Peyer's patch (tissue), 4 donors: Measurements from ENCODE around the gene LIPE. TPM values are rescaled to one million over a fixed set of nuclear protein-coding genes. Genes with fewer than 3 reads are reported as not detected.

Experiments
- DNase-seq, 3 donors: peaks; one replicate each; pipeline ENCODE4 v3.0.0-alpha.2; 2017 to 2019
- H3K27ac ChIP-seq, 4 donors: fragments of 200-600 bp; sonication (generic); one replicate each; pipeline ENCODE4 v1.5.1; 2016 to 2019
- H3K27me3 ChIP-seq, 2 donors: fragments of 200-600 bp; sonication (generic); one replicate each; pipeline ENCODE4 v1.5.1; 2019
- H3K36me3 ChIP-seq, 3 donors: fragments of 200-600 bp; sonication (generic); one replicate each; pipeline ENCODE4 v1.5.1; 2016 to 2019
- H3K4me1 ChIP-seq, 4 donors: fragments of 200-600 bp; sonication (generic); one replicate each; pipeline ENCODE4 v1.5.1; 2016 to 2019
- H3K4me3 ChIP-seq, 4 donors: fragments of 200-600 bp; sonication (generic); 1 replicate in 3 of 4; 2 replicates in 1 of 4; pipeline ENCODE4 v1.5.1; 2016 to 2019; ENCODE audit warnings: mild to moderate bottlenecking in 1 of 4
- H3K9me3 ChIP-seq, 4 donors: fragments of 200-600 bp; sonication (generic); one replicate each; pipeline ENCODE4 v1.5.1; 2016 to 2019; ENCODE audit warnings: mild to moderate bottlenecking in 1 of 4
- POLR2A ChIP-seq, 2 donors: fragments of 450-650 bp; IDR thresholded peaks; one replicate each; pipeline ENCODE4 v1.5.1; 2017; ENCODE audit warnings: antibody characterized with exemption in 2 of 2, mild to moderate bottlenecking in 2 of 2, moderate library complexity in 2 of 2
- small RNA-seq, 2 donors: library from RNA; depleted of rRNA; stranded (forward); fragments of <200 nt; gene quantifications; one replicate each; pipeline ENCODE3, GENCODE V24; 2016
- total RNA-seq, 4 donors: library from RNA; depleted of rRNA; stranded (reverse); fragments of >200 nt; gene quantifications; one replicate each; pipeline ENCODE4 v1.1.0, GENCODE V29; 2016
- TF ChIP-seq, protein P1 (sequence below), 6 experiments: fragments of 450-650 bp in 4 of 6; fragments of 200-600 bp in 2 of 6; sonication (generic) in 1 of 6; IDR thresholded peaks; one replicate each; pipeline ENCODE4 v1.5.1; 2017 to 2019; ENCODE audit warnings: antibody characterized with exemption in 6 of 6, mild to moderate bottlenecking in 3 of 6, moderate library complexity in 1 of 6

LIPE gene
- total RNA-seq, 4 donors from 2014 or later: 28.9 to 46.6 (median 34.8) TPM

DNA sequence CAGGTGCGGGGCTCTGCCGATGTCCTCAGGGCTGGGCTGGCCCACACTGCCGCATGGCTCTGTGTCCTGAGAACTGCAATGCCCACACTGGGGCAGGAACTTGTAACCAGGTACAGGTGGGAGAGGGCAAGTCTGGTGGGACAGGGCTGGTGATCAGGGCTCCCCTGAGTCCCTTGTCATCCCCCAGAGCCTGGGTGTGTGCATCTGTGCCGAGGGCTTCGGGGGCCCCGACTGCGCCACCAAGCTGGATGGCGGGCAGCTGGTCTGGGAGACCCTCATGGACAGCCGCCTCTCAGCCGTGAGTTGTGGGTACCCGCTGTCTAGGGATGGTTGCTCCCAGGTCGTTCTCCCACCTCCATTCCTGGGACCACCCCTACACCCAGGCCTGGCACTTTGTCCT is 71.3 kb downstream of the LIPE start:
- Histone ChIP-seq H3K27ac (no peak overlapping the region), H3K27me3 (no peaks in the 10 kb centered on the region), H3K9me3 (no peaks in the 10 kb centered on the region), H3K36me3 (peaks cover 0 to 48% (median 0%) of the 10 kb centered on the region in 3 donors), H3K4me1 (no peaks in the 10 kb centered on the region), H3K4me3 (no peak overlapping the region)
- DNase-seq: no peak
- TF ChIP-seq POLR2A (IDR thresholded peaks at IDR 0.05): no peak
- TF ChIP-seq, protein P1, sequence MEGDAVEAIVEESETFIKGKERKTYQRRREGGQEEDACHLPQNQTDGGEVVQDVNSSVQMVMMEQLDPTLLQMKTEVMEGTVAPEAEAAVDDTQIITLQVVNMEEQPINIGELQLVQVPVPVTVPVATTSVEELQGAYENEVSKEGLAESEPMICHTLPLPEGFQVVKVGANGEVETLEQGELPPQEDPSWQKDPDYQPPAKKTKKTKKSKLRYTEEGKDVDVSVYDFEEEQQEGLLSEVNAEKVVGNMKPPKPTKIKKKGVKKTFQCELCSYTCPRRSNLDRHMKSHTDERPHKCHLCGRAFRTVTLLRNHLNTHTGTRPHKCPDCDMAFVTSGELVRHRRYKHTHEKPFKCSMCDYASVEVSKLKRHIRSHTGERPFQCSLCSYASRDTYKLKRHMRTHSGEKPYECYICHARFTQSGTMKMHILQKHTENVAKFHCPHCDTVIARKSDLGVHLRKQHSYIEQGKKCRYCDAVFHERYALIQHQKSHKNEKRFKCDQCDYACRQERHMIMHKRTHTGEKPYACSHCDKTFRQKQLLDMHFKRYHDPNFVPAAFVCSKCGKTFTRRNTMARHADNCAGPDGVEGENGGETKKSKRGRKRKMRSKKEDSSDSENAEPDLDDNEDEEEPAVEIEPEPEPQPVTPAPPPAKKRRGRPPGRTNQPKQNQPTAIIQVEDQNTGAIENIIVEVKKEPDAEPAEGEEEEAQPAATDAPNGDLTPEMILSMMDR (IDR thresholded peaks at IDR 0.05): no peak

DNA sequence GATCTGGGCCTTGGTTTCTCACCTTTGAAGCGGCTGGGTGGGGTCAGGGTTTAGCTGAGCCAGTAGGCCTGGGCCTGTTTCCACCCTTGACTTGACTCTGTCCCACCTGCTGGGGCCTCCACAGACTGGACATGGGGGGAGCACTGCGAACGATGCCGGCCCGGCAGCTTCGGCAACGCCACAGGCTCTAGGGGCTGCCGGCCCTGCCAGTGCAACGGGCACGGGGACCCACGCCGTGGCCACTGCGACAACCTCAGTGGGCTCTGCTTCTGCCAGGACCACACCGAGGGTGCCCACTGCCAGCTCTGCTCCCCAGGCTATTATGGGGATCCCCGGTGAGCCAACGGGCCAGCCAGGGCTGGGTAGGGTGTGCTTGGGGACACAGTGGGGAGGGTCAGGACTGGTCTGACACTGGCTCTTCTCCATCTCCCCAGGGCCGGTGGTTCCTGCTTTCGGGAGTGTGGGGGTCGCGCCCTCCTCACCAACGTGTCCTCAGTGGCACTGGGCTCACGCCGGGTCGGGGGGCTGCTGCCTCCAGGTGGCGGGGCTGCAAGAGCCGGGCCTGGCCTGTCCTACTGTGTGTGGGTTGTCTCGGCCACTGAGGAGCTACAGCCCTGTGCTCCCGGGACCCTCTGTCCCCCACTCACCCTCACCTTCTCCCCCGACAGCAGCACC is 73.7 kb downstream of the LIPE start:
- H3K4me3 ChIP-seq: no peak overlapping the region
- no peak for DNase-seq
- no peak overlapping the region for H3K27ac ChIP-seq
- no peaks in the 10 kb centered on the region for H3K9me3 ChIP-seq
- no peaks in the 10 kb centered on the region for H3K4me1 ChIP-seq
- H3K27me3 ChIP-seq: no peaks in the 10 kb centered on the region
- no peak for TF ChIP-seq POLR2A (IDR thresholded peaks at IDR 0.05)
- TF ChIP-seq, protein P1 (IDR thresholded peaks at IDR 0.05): no peak
- peaks cover 0 to 41% (median 0%) of the 10 kb centered on the region in 3 donors for H3K36me3 ChIP-seq

DNA sequence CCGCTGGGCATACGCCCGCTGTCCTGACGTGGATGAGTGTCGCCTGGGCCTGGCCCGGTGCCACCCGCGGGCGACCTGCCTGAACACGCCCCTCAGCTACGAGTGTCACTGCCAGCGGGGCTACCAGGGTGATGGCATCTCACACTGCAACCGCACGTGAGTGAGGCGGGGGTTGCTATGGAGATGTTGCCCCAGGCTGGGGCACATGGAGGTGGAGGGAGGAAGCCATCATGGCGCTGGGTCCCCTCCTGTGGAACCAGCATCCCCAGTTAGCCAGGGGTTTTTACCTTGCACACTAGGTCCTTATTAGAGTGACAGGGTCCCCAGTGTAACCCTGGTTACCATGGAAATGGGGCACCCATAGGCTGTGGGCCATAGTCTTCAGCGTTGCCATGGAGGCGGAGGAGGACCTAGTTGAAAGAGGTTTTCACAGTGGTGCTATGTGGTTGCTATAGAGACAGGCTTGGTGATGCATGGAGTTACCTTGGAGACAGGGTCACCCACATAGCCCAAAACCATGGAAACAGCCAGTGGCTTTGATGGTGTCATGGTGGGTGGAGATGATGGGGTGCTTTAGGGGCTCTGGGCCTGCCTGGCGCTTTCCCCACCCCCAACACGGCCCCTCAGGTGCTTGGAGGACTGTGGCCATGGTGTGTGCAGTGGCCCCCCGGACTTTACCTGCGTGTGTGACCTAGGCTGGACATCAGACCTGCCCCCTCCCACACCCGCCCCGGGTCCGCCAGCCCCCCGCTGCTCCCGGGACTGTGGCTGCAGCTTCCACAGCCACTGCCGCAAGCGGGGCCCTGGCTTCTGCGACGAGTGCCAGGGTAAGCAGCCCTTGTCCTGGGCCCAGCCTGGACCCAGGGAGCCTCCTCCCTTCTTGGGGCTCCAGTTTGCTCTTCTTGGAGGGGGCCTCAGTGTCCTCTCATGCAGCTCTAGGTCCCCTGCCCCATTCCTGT is 74.6 kb downstream of the LIPE start:
- DNase-seq: no peak
- Histone ChIP-seq H3K9me3 (no peaks in the 10 kb centered on the region), H3K4me3 (no peak overlapping the region), H3K36me3 (peaks cover 0 to 47% (median 0%) of the 10 kb centered on the region in 3 donors), H3K27me3 (no peaks in the 10 kb centered on the region), H3K27ac (no peak overlapping the region), H3K4me1 (no peaks in the 10 kb centered on the region)
- TF ChIP-seq, protein P1 (IDR thresholded peaks at IDR 0.05): no peak
- no peak for TF ChIP-seq POLR2A (IDR thresholded peaks at IDR 0.05)

Small RNA genes within 50 kb of the gene (small RNA-seq; reads per million reads assigned to genes)
- gene RNU4-60P: 0 reads per million in 2 donors

Other genes with a start within 250 kb of the LIPE start
- 10 to 100 TPM; 20.6 to 60.2 (median 51.6) TPM for gene DEDD2, start 209.7 kb downstream of the LIPE start, total RNA-seq
- 10 to 100 TPM in 3 of 4 donors, 1 to 10 TPM in 1; 9.1 to 14.0 (median 12.3) TPM for gene ZNF526, start 207.1 kb downstream of the LIPE start, total RNA-seq
- 10 to 100 TPM; 31.4 to 44.1 (median 41.0) TPM for gene GSK3A, start 184.8 kb downstream of the LIPE start, total RNA-seq
- 10 to 100 TPM; 13.2 to 85.4 (median 49.3) TPM for gene ERF, start 172.3 kb downstream of the LIPE start, total RNA-seq
- gene CIC, start 158.1 kb downstream of the LIPE start, total RNA-seq: 10 to 100 TPM; 40.5 to 72.8 (median 67.2) TPM
- gene PRR19, start 125.3 kb downstream of the LIPE start, total RNA-seq: 1 to 10 TPM in 2 of 4 donors, not detected in 2; 1.1 TPM
- gene PAFAH1B3, start 124.8 kb downstream of the LIPE start, total RNA-seq: 10 to 100 TPM in 2 of 4 donors, 1 to 10 TPM in 2; 8.6 to 42.1 (median 10.2) TPM
- gene TMEM145, start 114.1 kb downstream of the LIPE start, total RNA-seq: not detected
- 10 to 100 TPM; 12.3 to 30.8 (median 22.3) TPM for gene MEGF8, start 101.8 kb downstream of the LIPE start, total RNA-seq
- gene CNFN, start 37.1 kb downstream of the LIPE start, total RNA-seq: 1 to 10 TPM in 1 of 4 donors, not detected in 3; 3.8 TPM
- gene CXCL17, start 15.6 kb upstream of the LIPE start, total RNA-seq: not detected
- 100 to 1,000 TPM in 2 of 4 donors, 10 to 100 TPM in 1, 1 to 10 TPM in 1; 5.0 to 146 (median 93.3) TPM for gene CEACAM1, start 101.1 kb upstream of the LIPE start, total RNA-seq
- gene CEACAM8, start 167.5 kb upstream of the LIPE start, total RNA-seq: not detected